ENCODE measurements around the gene PRKAR1B. TPM values are rescaled to one million over a fixed set of nuclear protein-coding genes. Genes with fewer than 3 reads are reported as not detected.

The PRKAR1B gene
- total and polyA plus RNA-seq, 10 donors = 9.9 to 39.5 (median 23.5) TPM

- peak; percentile 10 for DNase-seq
- peak overlapping the region in 4 of 8 donors; percentile 99 to 100 (median 100) for H3K4me3 ChIP-seq
- no peak overlapping the region for H3K27ac ChIP-seq
- H3K4me1 ChIP-seq = peaks cover 6 to 32% (median 24%) of the 10 kb centered on the region in 6 donors
- 89 to 96% (median 91%) methylated on average over 8 of the region's 8 CpGs for WGBS, 5 donors
- peaks cover 0 to 11% (median 3%) of the 10 kb centered on the region in 8 donors for H3K9me3 ChIP-seq
- no peaks in the 10 kb centered on the region for H3K27me3 ChIP-seq (replicated peaks in 1 of 7)
- intact Hi-C loops (cut with DNase I; ENCODE audit: low total_unique reads) = no loop called here
- H3K36me3 ChIP-seq = peaks cover 0 to 13% (median 4%) of the 10 kb centered on the region in 6 donors
- TF ChIP-seq POLR2AphosphoS5 (IDR thresholded peaks at IDR 0.05) = no peak
- no peak for TF ChIP-seq POLR2A (IDR thresholded peaks at IDR 0.05)
- TF ChIP-seq CTCF (IDR thresholded peaks at IDR 0.05 in 8 of 11, conservative IDR thresholded peaks at IDR 0.05 in 3 of 11) = no peak
Measured at GRCh38 chr7:725223-726005, 1.7 kb downstream of the PRKAR1B start.

GRCh38 chr7:724298-724697 is 2.8 kb downstream of the PRKAR1B start:
- Histone ChIP-seq H3K4me3 (no peak overlapping the region), H3K4me1 (peaks cover 6 to 32% (median 24%) of the 10 kb centered on the region in 6 donors), H3K27ac (no peak overlapping the region), H3K36me3 (peaks cover 0 to 2% (median 0%) of the 10 kb centered on the region in 6 donors), H3K27me3 (replicated peaks in 1 of 7) (no peaks in the 10 kb centered on the region), H3K9me3 (peaks cover 0 to 11% (median 3%) of the 10 kb centered on the region in 8 donors)
- 81 to 93% (median 89%) methylated on average over 7 of the region's 7 CpGs for WGBS, 5 donors
- DNase-seq = no peak
- TF ChIP-seq POLR2A (IDR thresholded peaks at IDR 0.05) (no peak), CTCF (IDR thresholded peaks at IDR 0.05 in 8 of 11, conservative IDR thresholded peaks at IDR 0.05 in 3 of 11) (no peak), POLR2AphosphoS5 (IDR thresholded peaks at IDR 0.05) (no peak)
- intact Hi-C loops (cut with DNase I; ENCODE audit: low total_unique reads) = no loop called here

GRCh38 chr7:723541-723940 is 3.5 kb downstream of the PRKAR1B start:
- intact Hi-C loops (cut with DNase I; ENCODE audit: low total_unique reads) = no loop called here

More at GRCh38 chr7:723541-723940, 3.5 kb downstream of the PRKAR1B start:
- H3K4me1 ChIP-seq = peaks cover 6 to 29% (median 20%) of the 10 kb centered on the region in 6 donors
- H3K4me3 ChIP-seq = no peak overlapping the region
- TF ChIP-seq POLR2A (IDR thresholded peaks at IDR 0.05) (no peak), CTCF (IDR thresholded peaks at IDR 0.05 in 8 of 11, conservative IDR thresholded peaks at IDR 0.05 in 3 of 11) (no peak), POLR2AphosphoS5 (IDR thresholded peaks at IDR 0.05) (no peak)
- DNase-seq = no peak
- H3K9me3 ChIP-seq = peaks cover 0 to 11% (median 3%) of the 10 kb centered on the region in 8 donors
- H3K27ac ChIP-seq = no peak overlapping the region
- no peaks in the 10 kb centered on the region for H3K36me3 ChIP-seq
- WGBS, 5 donors = 88 to 98% (median 96%) methylated on average over 9 of the region's 9 CpGs
- no peaks in the 10 kb centered on the region for H3K27me3 ChIP-seq (replicated peaks in 1 of 7)
